Measurements from ENCODE around the gene ARHGEF12. TPM values are rescaled to one million over a fixed set of nuclear protein-coding genes. Genes with fewer than 3 reads are reported as not detected.

The ARHGEF12 gene
- total RNA-seq, 1 donor from 2014 or later: 138 TPM

DNA sequence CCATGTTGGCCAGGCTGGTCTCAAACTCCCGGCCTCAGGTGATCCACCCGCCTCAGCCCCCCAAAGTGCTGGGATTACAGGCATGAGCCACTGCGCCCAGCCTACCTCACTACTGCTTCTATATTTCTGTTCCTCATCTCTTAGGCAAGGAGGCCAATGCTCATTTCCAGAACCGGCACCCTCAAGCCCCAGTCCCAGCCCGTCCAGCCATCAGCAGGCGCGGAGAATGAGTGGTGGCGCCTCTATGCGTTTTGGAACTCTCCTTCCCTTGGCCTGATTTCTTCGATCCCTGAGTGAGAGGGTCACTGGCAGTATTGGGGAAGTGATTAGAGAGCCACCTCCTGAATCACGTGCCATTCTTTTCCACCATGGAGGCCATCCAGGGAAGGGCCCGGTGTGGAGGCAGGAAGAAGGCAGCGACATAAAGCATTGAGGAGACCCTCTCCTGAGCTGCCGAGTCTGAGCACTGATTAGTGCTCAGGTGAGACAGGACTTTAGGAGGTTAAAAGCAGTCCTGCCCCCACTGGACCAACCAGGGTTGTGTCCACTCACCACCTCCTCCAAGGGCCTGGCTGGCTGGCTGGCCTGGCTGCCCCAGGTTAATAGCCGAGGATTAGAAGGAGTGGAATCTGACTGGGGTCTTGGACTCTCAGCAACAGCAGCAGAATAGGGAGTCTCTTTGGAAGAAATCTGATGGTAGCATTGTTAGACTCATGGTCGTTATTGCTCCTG is 184.0 kb downstream of the ARHGEF12 start:
- DNase-seq (ENCODE audit: low spot score): peak; percentile 46
- intact Hi-C loops (cut with DNase I): no loop called here

DNA sequence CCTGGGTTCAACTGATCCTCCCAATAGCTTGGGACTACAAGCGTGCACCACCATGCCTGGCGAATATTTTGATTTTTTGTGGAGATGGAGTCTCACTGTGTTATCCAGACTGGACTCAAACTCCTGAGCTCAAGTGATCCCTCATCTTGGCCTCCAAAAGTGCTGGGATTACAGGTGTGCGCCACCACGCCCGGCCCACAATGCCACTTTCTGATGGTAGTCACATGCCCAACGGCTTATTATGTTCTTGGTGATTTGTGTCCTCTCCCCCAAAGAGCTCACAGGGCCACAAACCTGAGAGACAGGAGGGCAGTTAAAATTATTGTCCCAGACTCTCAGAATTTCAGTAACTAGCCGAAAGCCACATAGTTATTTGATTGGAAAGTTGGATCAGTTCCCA is 185.0 kb downstream of the ARHGEF12 start:
- intact Hi-C loops (cut with DNase I): no loop called here

DNA sequence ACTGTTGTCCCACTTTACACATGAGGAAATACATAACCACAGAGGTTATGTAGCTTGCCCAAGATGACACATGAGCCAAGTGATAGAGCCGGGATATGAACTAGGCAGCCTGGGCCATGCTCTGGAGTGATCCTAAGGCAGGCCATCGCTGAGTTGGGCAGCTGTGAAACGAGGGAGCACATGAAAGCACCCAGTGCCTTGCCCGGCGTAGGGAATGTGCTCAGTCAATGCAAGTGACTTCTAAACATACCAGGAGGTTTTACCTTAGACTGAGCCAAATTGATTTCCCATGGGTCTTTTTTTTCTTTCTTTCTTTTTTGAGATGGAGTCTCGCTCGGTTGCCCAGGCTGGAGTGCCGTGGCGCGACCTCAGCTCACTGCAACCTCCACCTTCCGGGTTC is 185.8 kb downstream of the ARHGEF12 start:
- intact Hi-C loops (cut with DNase I): no loop called here

More for the DNA sequence above, 185.0 kb downstream of the ARHGEF12 start:
- peak; percentile 46 for DNase-seq (ENCODE audit: low spot score)

DNA sequence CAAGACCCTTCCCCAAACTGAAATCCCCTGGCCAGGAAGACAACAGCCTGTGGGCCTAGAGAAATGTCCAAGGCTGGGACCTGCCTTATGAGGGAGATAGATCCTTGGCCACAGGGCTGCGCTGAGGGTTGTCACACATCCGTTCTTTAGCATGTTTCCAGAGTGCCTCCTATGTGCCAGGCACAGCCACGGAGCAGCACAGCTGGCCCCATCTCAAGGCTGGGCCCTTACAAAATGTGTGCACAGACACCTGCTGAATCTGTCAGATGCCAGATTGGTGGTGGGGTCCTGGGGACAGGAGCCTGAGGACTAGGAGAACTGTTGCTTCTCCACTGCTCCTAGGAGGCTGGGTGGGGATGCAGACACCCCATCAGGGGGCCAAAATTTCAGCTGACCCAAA is 186.5 kb downstream of the ARHGEF12 start:
- no peak for DNase-seq (ENCODE audit: low spot score)
- intact Hi-C loops (cut with DNase I): no loop called here

More for the DNA sequence above, 185.8 kb downstream of the ARHGEF12 start:
- no peak for DNase-seq (ENCODE audit: low spot score)

DNA sequence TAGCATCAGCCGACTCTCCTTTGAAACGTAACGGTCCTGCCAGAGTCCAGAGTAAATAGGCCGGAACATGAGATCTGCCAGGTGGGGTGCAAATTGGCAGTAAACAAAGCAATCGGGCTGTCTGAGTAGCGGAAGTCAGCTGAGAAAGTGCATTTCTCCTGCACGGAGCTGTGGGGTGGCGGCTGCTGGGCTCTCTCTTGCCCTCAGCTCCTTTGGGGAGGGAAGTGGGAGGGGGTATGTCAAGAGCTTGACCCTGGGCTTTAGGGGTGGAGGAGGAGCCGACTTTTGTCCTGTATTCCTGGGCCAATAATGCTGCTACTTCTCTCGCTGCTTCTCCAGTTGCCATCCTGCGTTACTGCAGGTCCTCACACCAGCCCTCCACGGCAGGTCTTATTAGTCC is 187.0 kb downstream of the ARHGEF12 start:
- peak; percentile 66 for DNase-seq (ENCODE audit: low spot score)
- intact Hi-C loops (cut with DNase I): no loop called here

DNA sequence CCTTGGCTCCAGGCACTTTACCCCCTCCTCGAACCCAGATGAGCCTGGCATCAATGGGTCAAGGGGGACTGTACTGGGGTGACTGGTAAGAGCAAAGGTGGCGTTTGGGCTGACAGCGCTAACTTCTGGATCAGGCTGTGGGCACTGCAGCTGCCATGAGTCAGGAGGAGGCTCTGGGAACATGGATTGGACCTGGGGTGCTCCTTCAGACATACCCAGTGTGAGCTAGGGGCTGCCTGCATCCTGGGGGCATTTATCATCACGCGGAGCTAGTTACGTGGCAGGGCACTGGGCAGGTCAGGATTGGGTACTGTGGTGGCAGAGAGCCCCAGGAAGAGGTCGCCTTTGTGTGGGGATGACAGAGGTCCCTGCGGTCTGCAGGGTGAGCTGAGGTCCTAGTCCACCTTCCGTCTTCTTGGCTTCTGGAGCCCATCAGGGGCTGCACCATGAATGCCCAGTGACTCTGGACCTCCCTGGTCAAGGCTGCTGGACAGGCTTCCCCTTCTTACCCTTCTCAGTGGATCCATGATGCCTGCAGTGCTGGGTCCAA is 188.4 kb downstream of the ARHGEF12 start:
- intact Hi-C loops (cut with DNase I): no loop called here
- DNase-seq (ENCODE audit: low spot score): peak; percentile 68

DNA sequence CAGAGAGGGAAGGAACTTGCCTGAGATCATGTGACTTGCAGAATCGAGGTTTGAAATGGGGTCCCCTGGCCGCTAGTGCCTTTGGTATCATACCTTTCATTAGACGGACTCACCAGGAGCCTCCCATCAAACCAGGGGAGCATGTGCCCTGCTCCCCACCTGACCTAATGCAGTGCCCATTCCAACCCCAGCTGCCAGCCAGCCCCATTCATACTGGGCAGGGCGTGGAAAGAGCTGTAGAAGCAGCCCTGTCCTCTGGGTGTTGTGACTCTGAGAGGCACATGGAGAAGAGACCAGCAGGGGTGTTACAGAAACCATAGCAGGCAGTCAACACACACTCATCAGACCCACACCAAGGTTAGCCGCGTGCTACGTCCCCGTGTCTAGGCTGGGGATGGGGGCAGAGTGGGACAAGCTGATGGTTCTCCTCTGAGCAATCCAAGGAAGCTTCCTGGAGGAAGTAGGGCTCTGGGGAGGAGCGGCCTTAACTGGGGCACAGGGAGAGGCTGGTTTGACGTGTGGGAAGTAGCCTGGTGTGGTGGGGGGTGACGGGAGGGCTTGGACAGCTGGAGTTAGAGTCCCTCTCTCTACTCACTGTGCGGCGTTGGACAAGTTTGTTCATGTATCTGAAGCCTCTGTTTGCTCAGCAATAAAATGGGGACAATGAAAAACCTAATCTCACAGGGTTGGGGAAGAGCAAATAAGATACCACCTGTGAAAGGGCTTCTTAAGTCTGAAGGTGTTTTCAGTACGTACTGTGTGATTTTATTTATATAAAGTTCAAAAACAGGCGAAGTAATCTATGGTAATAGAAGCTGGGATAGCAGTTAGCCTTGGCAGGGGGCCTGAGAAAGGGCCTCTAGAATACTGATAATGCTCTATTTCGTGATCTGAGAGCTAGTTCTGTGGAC is 189.3 kb downstream of the ARHGEF12 start:
- intact Hi-C loops (cut with DNase I): no loop called here
- DNase-seq (ENCODE audit: low spot score): peak; percentile 60

DNA sequence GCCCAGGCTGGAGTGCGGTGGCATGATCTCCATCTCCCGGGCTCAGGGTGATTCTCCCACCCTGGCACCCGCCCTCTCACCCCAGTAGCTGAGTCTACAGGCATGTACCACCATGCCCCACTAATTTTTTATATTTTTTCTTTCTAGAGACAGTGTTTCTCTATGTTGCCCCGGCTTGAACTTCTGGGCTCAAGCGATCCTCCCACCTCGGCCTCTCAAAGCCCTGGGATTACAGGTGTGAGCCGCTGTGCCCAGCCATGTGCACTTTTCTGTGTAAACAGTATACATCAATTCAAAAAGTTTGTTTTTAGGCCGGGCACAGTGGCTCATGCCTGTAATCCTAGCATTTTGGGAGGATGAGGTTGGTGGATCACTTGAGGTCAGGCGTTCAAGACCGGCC is 190.0 kb downstream of the ARHGEF12 start:
- intact Hi-C loops (cut with DNase I): no loop called here
- DNase-seq (ENCODE audit: low spot score): no peak

DNA sequence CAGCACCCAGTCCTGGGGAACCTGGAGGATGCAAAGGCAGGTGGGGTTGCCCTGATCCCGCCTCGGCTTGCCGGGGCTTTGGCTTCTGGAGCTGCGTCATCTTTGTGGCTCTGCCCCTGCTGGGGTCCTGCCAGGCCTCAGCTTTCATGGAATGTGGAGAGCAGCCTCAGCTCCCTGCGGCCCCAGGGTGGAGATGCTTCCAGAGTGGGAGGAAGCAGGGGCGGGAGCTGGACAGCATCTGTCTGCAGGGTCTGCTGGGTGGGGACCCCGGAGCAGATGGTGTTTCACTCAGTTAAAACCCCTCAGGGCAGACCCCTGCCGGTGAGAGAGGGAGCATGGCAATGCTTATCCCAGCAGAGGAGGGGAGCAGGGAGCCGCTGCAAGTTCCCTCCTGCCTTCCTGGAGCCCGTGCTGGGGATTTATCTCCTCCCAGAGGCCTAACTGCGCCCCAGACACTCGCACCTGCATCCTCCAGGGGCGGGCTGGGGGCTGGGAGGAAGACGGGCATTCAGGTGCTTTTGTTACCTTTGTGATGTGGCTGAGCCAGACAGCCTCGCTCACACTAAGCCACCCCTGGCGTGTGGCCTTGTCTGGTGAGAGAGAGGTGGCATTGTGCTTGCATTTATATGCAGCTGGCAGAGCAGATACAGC is 191.0 kb downstream of the ARHGEF12 start:
- intact Hi-C loops (cut with DNase I): no loop called here
- no peak for DNase-seq (ENCODE audit: low spot score)

DNA sequence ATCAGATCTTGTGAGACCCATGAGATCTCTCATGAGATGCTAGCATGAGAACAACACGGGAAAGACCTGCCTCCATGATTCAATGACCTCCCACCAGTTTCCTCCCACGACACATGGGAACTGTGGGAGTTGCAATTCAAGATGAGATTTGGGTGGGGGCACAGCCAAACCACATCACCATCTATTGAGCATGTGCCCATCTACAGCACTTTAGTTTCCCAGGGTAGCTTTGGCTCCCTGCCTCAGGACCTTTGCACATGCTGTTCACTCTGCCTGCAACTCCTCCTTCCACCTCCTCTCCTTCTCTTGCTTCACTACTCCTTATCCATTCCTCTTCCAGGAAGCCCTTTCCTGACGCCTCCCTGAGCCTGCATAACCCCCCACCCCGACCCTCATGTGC is 192.5 kb downstream of the ARHGEF12 start:
- no peak for DNase-seq (ENCODE audit: low spot score)
- intact Hi-C loops (cut with DNase I): no loop called here

DNA sequence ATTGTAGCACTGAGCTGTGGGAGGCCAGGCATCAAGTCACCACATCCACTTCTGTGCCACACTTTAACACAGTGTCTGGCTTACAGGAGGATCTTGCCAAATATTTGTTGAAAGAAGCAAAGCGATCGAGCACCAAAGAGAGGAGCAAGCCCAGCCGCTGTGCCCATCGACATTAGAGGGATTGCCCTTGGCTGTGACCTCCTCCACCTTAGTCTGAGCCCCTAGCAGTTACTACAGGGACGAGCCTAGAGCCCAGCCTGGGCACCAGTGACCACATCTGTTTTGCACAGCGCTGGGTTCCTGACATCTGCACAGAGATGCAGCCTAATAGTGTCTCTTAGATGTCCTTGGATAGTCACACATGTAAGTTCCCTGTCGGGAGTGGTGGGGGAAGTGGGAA is 193.0 kb downstream of the ARHGEF12 start:
- no peak for DNase-seq (ENCODE audit: low spot score)
- intact Hi-C loops (cut with DNase I): no loop called here

DNA sequence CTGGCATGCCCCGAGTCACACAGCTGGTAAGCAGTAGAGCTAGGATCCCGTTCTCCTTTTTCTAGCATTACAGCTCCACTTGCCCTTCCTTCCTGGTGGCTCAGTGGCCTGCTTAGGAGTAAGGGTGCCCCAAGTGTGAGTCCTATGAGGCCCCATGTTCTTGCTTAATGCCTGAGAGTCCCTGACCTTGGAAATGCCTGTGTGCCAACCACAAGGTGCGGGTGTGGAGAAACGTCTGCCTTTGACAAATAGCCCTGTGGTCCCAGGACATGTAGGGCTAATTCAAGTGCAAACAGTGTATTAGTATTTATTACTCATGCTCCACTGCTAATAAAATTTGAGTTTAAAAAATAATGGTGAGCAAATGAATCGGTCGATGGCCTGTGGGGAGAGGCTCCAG is 193.7 kb downstream of the ARHGEF12 start:
- intact Hi-C loops (cut with DNase I): no loop called here
- no peak for DNase-seq (ENCODE audit: low spot score)

DNA sequence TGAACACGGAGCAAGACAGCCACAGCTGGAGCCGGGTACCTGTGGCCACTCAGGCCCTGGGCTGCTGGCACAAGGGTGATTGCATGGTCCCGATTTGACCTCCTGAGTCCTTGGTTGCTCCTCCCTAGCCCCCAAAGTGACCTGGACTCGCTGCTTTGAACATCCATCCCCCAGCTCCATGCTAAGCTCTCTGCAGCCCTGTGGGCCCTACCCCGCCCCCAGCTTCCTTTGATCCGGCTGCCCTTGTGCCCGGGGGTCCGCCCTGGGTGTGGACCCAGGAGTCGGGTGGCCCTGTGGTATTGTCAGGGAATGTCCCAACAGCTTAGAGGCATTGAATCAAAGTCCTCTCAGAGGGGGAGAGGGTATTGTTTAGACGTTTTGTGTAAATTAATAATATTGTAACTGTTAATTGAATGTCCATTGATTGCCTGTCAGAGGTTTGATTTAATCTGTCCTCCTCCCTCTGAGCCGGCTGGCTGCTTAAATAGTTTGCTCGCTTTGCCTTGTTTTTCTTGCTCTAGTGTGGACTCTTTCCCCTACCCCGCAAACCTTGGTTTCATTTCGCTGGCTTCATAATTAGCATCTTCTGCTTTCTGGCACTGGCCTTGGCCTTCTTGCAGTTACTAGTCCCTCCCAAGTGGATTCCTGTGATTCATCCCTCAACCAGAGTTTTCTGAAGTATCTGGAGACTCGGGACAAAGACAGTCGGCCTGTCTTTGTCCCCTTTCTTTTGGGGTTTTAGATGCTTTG is 196.0 kb downstream of the ARHGEF12 start:
- intact Hi-C loops (cut with DNase I): no loop called here
- no peak for DNase-seq (ENCODE audit: low spot score)

DNA sequence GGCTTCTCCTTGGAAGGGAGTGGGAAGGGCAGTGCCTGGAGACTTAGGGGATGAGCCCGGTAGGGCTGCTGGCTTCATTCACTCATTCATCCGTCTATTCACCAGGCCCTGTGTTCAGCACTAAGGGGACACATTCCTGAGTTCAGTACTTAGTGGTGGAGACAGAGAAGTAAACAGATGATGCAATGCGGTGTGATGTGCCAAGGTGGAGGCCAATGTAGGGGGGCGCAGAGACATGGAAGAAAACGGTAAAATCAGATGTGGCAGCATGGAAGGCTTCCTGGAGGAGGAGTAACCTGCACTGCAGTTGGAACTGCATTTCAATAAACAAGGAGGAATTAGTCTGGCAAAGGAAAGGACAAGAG is 196.6 kb downstream of the ARHGEF12 start:
- no peak for DNase-seq (ENCODE audit: low spot score)
- intact Hi-C loops (cut with DNase I): no loop called here

DNA sequence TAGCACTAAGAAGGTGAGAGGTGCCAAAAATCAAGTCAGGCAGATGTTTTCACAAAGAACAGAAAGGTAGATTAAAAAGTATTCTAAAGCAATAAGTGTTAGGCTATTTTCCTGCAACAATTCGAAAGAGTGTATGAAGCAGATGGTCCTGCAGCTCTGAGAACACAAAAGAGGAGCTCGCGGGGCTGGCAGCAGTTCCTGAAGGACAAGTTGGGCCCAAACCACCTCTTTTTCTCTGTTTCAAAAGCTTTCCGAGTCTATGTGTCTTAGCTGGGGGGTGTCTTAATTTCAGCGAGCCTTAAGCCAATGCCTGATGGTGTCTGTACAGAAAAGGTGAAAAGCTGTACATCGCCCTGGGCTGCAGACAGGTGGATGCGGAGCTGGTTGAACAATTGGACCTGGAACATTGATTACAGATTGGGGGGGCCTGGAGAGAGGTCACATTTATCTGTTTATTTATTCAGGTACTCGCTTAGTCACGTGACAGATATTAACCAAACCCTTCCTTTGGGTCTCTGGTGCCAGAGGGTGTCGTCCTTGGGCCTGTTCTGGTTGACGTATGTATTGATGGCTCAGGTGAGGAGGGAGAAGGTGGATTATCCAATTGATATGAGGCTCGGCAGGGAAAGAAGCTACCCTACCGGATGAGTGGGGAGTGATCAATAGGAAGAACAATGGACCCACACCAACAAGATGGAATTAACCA is 200.0 kb downstream of the ARHGEF12 start:
- no peak for DNase-seq (ENCODE audit: low spot score)
- intact Hi-C loops (cut with DNase I): no loop called here

DNA sequence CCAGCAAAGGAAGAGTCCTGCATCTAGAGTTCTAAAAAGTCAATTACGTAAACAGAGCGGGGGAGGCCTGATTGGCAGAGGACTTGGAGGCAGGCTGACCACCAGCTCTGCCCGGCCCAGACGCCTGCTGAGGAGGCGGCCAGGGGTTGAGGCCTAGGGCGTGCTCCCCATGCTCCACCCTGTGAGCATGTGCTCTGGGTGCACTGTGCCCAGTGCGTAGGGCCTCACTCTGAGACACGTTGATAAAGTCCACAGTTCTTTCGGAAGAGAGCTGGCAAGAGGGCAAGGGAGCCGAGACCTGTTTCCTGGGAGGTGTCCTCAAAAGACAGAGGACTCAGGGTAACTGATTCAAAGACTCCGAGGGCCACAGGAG is 200.6 kb downstream of the ARHGEF12 start:
- DNase-seq (ENCODE audit: low spot score): no peak
- intact Hi-C loops (cut with DNase I): no loop called here

DNA sequence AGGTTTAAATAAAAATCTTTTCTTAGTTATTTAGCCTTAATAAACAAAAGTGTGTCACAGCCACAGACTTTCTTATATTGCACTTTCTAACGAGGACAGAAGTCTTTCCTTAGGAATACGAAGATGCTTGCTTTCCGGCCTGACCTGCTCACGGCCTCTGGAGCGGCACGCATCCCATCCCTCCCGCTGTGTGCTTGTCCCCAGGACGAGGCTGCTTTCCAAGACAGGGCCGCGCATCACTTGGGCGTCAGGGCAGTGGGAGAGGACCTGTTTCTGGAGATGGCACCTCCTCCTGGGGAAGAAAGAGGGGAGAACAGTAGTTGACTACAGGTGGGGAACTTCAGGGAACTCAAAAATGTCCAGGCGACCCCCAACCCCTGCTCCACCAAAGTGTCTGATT is 201.8 kb downstream of the ARHGEF12 start:
- DNase-seq (ENCODE audit: low spot score): no peak
- intact Hi-C loops (cut with DNase I): no loop called here

DNA sequence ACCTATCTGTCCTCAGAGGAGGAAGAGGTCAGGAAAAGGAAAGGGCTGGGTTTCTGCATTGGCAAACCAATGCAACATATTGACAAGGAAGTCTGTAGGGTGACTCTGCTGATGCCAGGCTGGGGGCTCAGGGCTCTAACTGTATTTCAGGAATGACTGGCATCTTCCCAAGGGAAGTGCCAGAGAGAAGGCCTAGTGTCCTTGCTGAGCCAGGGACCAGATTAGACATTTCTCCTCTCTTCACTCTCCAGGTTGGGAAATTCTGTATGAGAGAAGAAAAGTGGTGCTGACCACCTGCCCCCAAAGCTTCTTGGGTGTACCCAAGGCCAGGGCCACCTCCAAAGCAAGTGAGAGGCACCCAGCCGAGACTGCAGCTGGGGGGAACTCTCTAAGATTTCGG is 202.5 kb downstream of the ARHGEF12 start:
- intact Hi-C loops (cut with DNase I): no loop called here
- DNase-seq (ENCODE audit: low spot score): no peak

All from cardiac septum (tissue), 1 donor.